ENCODE results near the gene SEMA5A. TPM values are rescaled to one million over a fixed set of nuclear protein-coding genes. Genes with fewer than 3 reads are reported as not detected.

SEMA5A gene
- polyA plus RNA-seq, 1 of the 3 experiments (the other 2 are of a cell fraction), result 0.58 TPM

GRCh38 chr5:9544502-9545135 lies 1.3 kb downstream of the SEMA5A start (continued):
- peak; percentile 94 for TF ChIP-seq CTCF (IDR thresholded peaks at IDR 0.05)
- TF ChIP-seq TEAD4 (IDR thresholded peaks at IDR 0.05; ENCODE audit: borderline replicate concordance, insufficient read depth), result no peak
- TF ChIP-seq RFX5 (IDR thresholded peaks at IDR 0.05; ENCODE audit: low read length), result no peak
- TF ChIP-seq TCF12 (IDR thresholded peaks at IDR 0.05), result no peak
- 0 out of 2 replicates have a peak, but pooled peaks have one; percentile 12 for TF ChIP-seq MXI1 (IDR thresholded peaks at IDR 0.05; ENCODE audit: low read depth, low read length)
- TF ChIP-seq USF2 (IDR thresholded peaks at IDR 0.05; ENCODE audit: borderline replicate concordance, low read depth, low read length), result no peak
- no peak for TF ChIP-seq ELF1 (IDR thresholded peaks at IDR 0.05)
- peak; percentile 65; the same call in 1 of the 2 replicates for TF ChIP-seq RCOR1 (IDR thresholded peaks at IDR 0.05; ENCODE audit: low read length)
- no peak for TF ChIP-seq RXRA (IDR thresholded peaks at IDR 0.05; ENCODE audit: borderline replicate concordance, low read depth)
- peak; percentile 79 for TF ChIP-seq SMC3 (IDR thresholded peaks at IDR 0.05; ENCODE audit: low read depth, low read length)
- TF ChIP-seq YY1 (IDR thresholded peaks at IDR 0.05; ENCODE audit: low read depth), result no peak
- TF ChIP-seq IRF3 (IDR thresholded peaks at IDR 0.05; ENCODE audit: low read depth, low read length), result no peak
- no peak for TF ChIP-seq POLR2AphosphoS5 (IDR thresholded peaks at IDR 0.05; ENCODE audit: low read depth, low read length)
- TF ChIP-seq PBX3 (IDR thresholded peaks at IDR 0.05), result no peak
- no peak for TF ChIP-seq FOXM1 (IDR thresholded peaks at IDR 0.05; ENCODE audit: low read depth)
- TF ChIP-seq MAX (IDR thresholded peaks at IDR 0.05; ENCODE audit: low read depth), result no peak
- no peak for TF ChIP-seq MEF2A (IDR thresholded peaks at IDR 0.05; ENCODE audit: borderline replicate concordance, low read depth)
- TF ChIP-seq EP300 (IDR thresholded peaks at IDR 0.05; ENCODE audit: borderline replicate concordance in 1 of 2, low read depth in 1 of 2, low read length in 1 of 2), result no peak
- TF ChIP-seq TAF1 (IDR thresholded peaks at IDR 0.05; ENCODE audit: borderline replicate concordance, low read depth, low read length), result 0 out of 2 replicates have a peak, but pooled peaks have one; percentile 18
